Gastroesophageal sphincter (tissue), 4 donors: ENCODE results near the gene HOXA11. TPM values are rescaled to one million over a fixed set of nuclear protein-coding genes. Genes with fewer than 3 reads are reported as not detected.

Experiments used
- ATAC-seq: fragments of 150-250 bp; one replicate; pipeline ENCODE4 v1.9.1; 2016; ENCODE audit warnings: mild to moderate bottlenecking, moderate library complexity
- H3K27ac ChIP-seq, 4 donors: fragments of 200-600 bp; sonication (generic) in 3 of 4; 1 replicate in 3 of 4; 2 replicates in 1 of 4; pipeline ENCODE4 v1.5.1; 2016 to 2019
- H3K27me3 ChIP-seq: fragments of 200-600 bp; sonication (generic); one replicate; pipeline ENCODE4 v1.5.1; 2019
- H3K36me3 ChIP-seq, 2 donors: fragments of 200-600 bp; sonication (generic); one replicate each; pipeline ENCODE4 v1.5.1; 2019; ENCODE audit warnings: control low read depth in 1 of 2
- H3K4me1 ChIP-seq, 3 donors: fragments of 200-600 bp; sonication (generic); 1 replicate in 2 of 3; 2 replicates in 1 of 3; pipeline ENCODE4 v1.5.1; 2016 to 2019; ENCODE audit warnings: control low read depth in 2 of 3
- H3K4me3 ChIP-seq, 2 donors: fragments of 200-600 bp; sonication (generic); one replicate each; pipeline ENCODE4 v1.5.1; 2019; ENCODE audit warnings: mild to moderate bottlenecking in 1 of 2, moderate library complexity in 1 of 2
- H3K9me3 ChIP-seq, 3 donors: fragments of 200-600 bp; sonication (generic); one replicate each; pipeline ENCODE4 v1.5.1; 2017 to 2019; ENCODE audit warnings: control low read depth in 2 of 3
- EP300 ChIP-seq: sonication (generic); formaldehyde crosslinking; IDR thresholded peaks from one replicate; pipeline ENCODE4 v1.6.1; 2017; ENCODE audit warnings: antibody characterized with exemption, mild to moderate bottlenecking
- POLR2A ChIP-seq, 2 donors: fragments of 450-650 bp; IDR thresholded peaks; one replicate each; pipeline ENCODE4 v1.6.1; 2017; ENCODE audit warnings: antibody characterized with exemption in 2 of 2, mild to moderate bottlenecking in 2 of 2, moderate library complexity in 1 of 2
- POLR2AphosphoS5 ChIP-seq: sonication (generic); formaldehyde crosslinking; IDR thresholded peaks from one replicate; pipeline ENCODE4 v1.6.1; 2017; ENCODE audit warnings: antibody characterized with exemption
- WGBS, 2 donors: methylation state at CpG; one replicate each; pipeline ENCODE4 v1.1.5; 2018; ENCODE audit warnings: low coverage in 1 of 2; 5-methylcytosine and 5-hydroxymethylcytosine counted together
- total RNA-seq, 4 donors: library from RNA; depleted of rRNA; stranded (reverse); fragments of >200 nt; gene quantifications; one replicate each; pipeline ENCODE4 v1.1.0, GENCODE V29; 2016
- TF ChIP-seq, protein P1 (sequence below), 4 experiments: fragments of 200-600 bp in 2 of 4; fragments of 450-650 bp in 2 of 4; sonication (generic) in 1 of 4; IDR thresholded peaks; one replicate each; pipeline ENCODE4 v1.5.1; 2017 to 2019; ENCODE audit warnings: antibody characterized with exemption in 4 of 4, mild to moderate bottlenecking in 2 of 4, moderate library complexity in 2 of 4

HOXA11 gene
- total RNA-seq, 4 donors from 2014 or later: 0.12 TPM; not detected in 3

DNA sequence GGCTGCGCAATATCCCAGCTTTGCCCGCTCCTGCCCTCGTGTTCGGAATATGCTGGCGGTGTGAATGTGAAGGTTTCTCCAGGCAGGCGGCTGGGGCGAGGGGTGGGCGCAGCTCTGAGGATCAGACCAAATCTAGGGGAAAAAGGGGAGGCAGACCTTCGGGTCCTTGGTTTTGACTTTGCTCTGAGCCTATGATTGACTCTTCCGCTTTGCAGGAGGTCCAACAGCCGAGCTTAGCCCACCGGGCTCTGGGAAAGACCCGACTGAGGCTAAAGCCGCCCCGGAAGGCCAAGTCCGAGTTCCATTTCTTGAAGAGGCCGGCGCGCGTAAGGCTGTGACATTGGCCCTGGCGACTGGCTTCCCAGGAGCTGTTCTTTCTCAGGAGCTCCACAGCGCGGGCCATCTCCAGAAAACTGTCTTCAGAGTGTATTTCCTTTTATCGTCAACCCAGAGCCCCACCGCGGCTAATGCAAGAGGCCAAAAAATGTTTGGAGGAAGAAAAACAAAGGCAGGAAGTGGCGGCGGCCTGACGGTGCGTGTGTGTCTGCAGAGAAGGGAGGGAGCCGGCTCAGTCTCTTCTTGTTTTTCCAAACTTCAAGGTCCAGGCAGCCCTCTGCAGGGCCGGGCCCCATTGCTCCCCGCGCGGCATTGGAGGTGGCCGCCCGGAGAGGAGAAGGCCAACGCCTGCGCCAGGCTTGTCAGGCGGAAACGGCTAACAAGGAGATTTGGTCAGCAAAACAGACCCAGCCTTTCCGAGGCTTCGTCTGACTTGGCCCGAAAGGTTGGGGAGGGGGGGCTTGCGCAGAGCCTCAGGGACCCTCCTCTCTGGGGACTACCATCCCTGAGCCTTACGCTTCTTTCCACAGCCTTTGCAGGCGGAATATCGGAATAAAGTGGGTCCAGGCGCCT lies 3.6 kb upstream of the HOXA11 start:
- H3K27me3 ChIP-seq: peaks cover 100% of the 10 kb centered on the region
- TF ChIP-seq POLR2AphosphoS5 (no peak), EP300 (no peak), POLR2A (IDR thresholded peaks at IDR 0.05) (no peak)
- TF ChIP-seq, protein P1, sequence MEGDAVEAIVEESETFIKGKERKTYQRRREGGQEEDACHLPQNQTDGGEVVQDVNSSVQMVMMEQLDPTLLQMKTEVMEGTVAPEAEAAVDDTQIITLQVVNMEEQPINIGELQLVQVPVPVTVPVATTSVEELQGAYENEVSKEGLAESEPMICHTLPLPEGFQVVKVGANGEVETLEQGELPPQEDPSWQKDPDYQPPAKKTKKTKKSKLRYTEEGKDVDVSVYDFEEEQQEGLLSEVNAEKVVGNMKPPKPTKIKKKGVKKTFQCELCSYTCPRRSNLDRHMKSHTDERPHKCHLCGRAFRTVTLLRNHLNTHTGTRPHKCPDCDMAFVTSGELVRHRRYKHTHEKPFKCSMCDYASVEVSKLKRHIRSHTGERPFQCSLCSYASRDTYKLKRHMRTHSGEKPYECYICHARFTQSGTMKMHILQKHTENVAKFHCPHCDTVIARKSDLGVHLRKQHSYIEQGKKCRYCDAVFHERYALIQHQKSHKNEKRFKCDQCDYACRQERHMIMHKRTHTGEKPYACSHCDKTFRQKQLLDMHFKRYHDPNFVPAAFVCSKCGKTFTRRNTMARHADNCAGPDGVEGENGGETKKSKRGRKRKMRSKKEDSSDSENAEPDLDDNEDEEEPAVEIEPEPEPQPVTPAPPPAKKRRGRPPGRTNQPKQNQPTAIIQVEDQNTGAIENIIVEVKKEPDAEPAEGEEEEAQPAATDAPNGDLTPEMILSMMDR (IDR thresholded peaks at IDR 0.05): no peak
- H3K4me3 ChIP-seq: peak overlapping the region in 1 of 2 donors; percentile 22
- no peaks in the 10 kb centered on the region for H3K9me3 ChIP-seq
- WGBS, 2 donors: 4 to 5% methylated on average over 4 to 22 of the region's 49 CpGs
- H3K36me3 ChIP-seq: no peaks in the 10 kb centered on the region
- H3K4me1 ChIP-seq: peaks cover 0 to 64% (median 31%) of the 10 kb centered on the region in 3 donors
- H3K27ac ChIP-seq: no peak overlapping the region
- ATAC-seq: no peak

DNA sequence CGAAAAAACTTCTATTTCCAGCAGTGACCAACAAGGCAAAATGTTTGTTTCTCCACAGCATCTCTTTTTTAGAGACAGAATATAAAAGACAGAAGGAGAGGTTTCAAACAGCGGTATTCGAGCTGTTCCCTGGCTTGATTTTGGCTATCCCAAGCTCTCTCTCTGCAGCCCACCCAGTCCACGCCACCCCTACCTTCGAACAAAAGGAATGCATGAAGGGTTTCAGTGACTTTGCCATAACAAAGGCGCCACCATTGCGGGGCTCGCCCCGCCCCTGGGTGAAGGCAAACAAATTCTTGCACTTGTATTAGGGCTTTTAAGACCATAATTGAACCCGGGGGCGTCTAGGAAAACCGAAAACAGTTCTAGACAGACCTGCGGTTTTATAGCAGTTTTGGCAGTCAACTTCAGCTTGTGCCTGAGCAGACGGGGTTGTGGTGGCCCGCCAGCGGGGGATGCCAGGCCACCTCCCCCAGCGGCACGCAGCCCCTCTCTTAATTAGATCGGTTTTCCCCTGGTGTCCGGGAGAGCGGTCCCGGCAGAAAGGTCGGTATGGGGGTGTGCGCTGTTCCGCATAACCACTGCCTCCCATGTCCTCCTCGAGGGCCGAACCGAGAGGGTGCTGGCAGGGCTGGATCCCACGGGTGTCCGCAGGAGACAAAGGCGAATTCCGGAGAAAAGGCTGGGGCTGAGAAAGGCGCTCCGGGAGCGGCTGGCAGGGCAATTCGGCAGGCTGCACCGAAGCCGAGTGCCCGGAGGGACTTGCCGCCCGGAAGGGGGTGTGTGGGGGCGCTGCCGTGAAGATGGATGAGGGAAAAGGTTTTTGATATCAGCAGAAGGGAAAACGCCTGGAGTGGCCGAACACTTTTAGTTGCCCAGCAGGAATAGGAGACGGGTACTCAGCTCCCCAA lies 2.7 kb upstream of the HOXA11 start:
- WGBS, 2 donors: 9% methylated on average over 8 to 20 of the region's 46 CpGs
- no peak overlapping the region for H3K4me3 ChIP-seq
- TF ChIP-seq, protein P1 (IDR thresholded peaks at IDR 0.05): no peak
- no peak for TF ChIP-seq POLR2AphosphoS5
- peaks cover 100% of the 10 kb centered on the region for H3K27me3 ChIP-seq
- peaks cover 0 to 65% (median 24%) of the 10 kb centered on the region in 3 donors for H3K4me1 ChIP-seq
- no peak overlapping the region for H3K27ac ChIP-seq
- no peaks in the 10 kb centered on the region for H3K9me3 ChIP-seq
- ATAC-seq: no peak
- H3K36me3 ChIP-seq: no peaks in the 10 kb centered on the region

DNA sequence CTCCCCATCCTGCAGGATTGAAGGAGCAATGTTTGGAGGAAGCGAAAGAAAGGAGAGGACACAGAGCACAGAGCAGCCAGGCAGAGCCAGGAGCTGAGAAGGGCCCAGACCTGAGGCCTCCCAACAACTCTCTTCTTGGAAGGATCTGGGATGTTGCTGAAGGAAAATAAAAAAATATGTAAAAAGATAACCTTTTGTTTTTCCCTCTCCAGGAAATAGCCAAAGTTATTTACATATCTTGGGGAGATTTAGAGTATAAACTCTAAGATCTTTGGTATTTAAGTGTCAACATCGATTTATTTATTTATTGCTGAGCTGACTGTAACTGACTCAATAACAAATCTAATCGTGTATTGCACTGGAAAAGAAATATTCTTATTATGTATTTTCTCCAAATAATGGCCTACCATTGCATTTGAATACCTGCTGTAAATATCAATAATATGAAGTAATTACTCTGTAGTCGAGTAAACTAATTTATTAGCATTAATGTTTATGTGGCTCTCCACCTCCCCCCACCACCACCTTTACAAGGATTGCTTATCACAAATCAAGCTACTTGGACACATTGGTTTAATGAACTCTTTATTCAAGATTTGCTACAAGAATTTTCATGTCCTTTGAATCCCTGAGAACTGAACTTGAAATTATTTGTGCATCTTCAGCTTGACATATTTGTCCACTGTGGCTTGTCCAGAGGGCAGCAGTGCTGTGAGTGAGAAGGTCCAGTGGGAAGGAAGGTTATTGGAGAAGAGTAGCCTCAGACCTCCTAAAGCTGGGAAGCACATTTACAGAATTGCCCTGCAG lies 1.8 kb upstream of the HOXA11 start:
- peaks cover 0 to 57% (median 18%) of the 10 kb centered on the region in 3 donors for H3K4me1 ChIP-seq
- 21 to 25% methylated on average over 4 of the region's 4 CpGs for WGBS, 2 donors
- H3K9me3 ChIP-seq: no peaks in the 10 kb centered on the region
- TF ChIP-seq, protein P1 (IDR thresholded peaks at IDR 0.05): no peak
- TF ChIP-seq POLR2A (IDR thresholded peaks at IDR 0.05) (no peak), EP300 (no peak), POLR2AphosphoS5 (no peak)
- no peak overlapping the region for H3K4me3 ChIP-seq
- H3K27ac ChIP-seq: no peak overlapping the region
- no peak for ATAC-seq
- no peaks in the 10 kb centered on the region for H3K36me3 ChIP-seq
- H3K27me3 ChIP-seq: peaks cover 100% of the 10 kb centered on the region

DNA sequence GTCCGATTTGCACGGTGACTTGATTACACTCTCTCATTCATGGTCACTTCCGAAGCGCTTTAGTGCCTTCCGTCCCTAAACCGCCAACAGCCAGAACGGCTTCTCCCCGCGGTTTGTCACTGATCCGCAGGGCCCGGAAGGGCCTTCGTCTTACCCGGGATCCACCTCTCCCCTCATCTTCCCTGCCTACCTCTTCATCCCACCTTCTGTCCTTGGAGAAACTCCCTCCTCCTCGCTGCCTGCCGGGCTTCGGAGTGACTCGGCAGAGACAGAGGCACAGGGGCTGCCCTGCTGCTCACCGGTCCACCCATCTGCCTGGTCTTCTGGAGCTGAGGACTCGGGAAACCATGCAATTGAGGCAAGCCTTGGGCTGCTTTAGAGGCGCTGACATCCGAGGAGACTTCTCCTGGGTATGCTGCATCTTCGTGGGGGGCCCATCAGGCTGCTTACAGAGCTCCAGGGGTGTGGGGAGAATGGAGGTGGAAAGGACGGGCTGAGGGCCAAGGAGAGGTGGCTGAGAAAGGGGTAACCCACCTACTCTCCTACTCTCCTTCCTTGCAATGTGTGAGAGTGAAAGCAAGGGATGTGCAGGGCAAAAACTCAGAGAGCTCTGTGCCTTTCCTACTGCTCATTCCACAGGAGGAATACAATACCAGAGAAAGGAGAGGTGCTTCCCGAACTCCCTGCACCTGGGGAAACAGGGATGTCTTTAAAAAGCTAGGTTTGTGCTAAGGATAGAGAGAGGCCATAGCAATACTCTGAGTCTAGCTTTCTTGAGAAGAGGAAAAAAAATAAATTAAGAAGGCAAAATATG lies 1.0 kb upstream of the HOXA11 start:
- TF ChIP-seq POLR2AphosphoS5 (no peak), POLR2A (IDR thresholded peaks at IDR 0.05) (no peak), EP300 (no peak)
- TF ChIP-seq, protein P1 (IDR thresholded peaks at IDR 0.05): no peak
- H3K4me1 ChIP-seq: peaks cover 0 to 56% (median 18%) of the 10 kb centered on the region in 3 donors

More for the DNA sequence above, 1.0 kb upstream of the HOXA11 start:
- H3K27me3 ChIP-seq: peaks cover 100% of the 10 kb centered on the region
- H3K27ac ChIP-seq: no peak overlapping the region
- no peaks in the 10 kb centered on the region for H3K36me3 ChIP-seq
- no peaks in the 10 kb centered on the region for H3K9me3 ChIP-seq
- WGBS, 2 donors: 10 to 11% methylated on average over 10 to 16 of the region's 24 CpGs
- H3K4me3 ChIP-seq: no peak overlapping the region
- no peak for ATAC-seq
